ENCODE results near the gene EEF1AKMT4. TPM values are rescaled to one million over a fixed set of nuclear protein-coding genes. Genes with fewer than 3 reads are reported as not detected.
A peak's percentile ranks its signal among the peaks of the same experiment; 100 is the strongest.

The EEF1AKMT4 gene
- total and polyA plus RNA-seq, 2 of the 4 experiments (the other 2 are of a cell fraction): 2.9 to 3.6 TPM

DNA sequence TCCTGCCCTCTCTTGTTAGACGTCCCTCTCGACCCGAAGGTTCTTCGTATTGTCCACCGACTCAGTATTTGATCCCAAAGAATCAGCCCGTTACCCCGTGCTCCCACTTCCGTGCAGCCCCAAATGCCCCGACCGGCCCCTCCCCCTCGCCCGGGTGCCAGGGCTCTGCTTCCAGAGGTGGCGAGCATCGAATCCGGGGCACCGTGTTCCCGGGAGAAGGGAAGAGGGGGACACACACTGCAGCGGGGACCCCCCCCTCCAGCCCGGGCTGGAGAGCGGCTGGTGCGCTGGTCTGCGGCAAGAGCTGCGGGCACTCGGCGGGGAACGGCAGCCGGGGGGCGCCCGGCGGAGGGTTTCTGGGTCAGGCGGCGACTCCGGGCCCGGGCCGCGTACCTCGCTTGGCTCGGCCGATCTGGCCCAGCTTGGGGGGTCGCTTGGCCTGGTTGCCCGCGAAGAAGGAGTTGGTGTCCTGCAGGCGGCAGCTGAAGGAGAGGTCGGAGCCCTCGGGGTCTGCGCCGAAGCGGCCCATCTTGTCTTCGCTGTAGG is 11.3 kb downstream of the EEF1AKMT4 start:
- ATAC-seq (ENCODE audit: low read depth) (peak; percentile 2; the same call in 1 of the 2 replicates), DNase-seq (no peak)
- TF ChIP-seq, protein P1, sequence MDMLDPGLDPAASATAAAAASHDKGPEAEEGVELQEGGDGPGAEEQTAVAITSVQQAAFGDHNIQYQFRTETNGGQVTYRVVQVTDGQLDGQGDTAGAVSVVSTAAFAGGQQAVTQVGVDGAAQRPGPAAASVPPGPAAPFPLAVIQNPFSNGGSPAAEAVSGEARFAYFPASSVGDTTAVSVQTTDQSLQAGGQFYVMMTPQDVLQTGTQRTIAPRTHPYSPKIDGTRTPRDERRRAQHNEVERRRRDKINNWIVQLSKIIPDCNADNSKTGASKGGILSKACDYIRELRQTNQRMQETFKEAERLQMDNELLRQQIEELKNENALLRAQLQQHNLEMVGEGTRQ (IDR thresholded peaks at IDR 0.05; ENCODE audit: low read depth, low read length): no peak
- TF ChIP-seq POLR2A (IDR thresholded peaks at IDR 0.05; ENCODE audit: low read depth, low read length): no peak
- no peak for TF ChIP-seq SMC3 (IDR thresholded peaks at IDR 0.05; ENCODE audit: low read depth, low read length)
- TF ChIP-seq MAZ (IDR thresholded peaks at IDR 0.05; ENCODE audit: borderline replicate concordance, low read depth, low read length): no peak
- no peak for TF ChIP-seq FOS (IDR thresholded peaks at IDR 0.05; ENCODE audit: low read depth, low read length)
- TF ChIP-seq MXI1 (IDR thresholded peaks at IDR 0.05; ENCODE audit: borderline replicate concordance, low read depth, low read length): no peak
- no peak for TF ChIP-seq RCOR1 (IDR thresholded peaks at IDR 0.05; ENCODE audit: insufficient replicate concordance, low read length)
- no peak for TF ChIP-seq BHLHE40 (IDR thresholded peaks at IDR 0.05; ENCODE audit: low read depth, low read length)
- no peak for TF ChIP-seq MAFK (IDR thresholded peaks at IDR 0.05; ENCODE audit: low read depth, low read length)
- no peak for TF ChIP-seq RAD21 (IDR thresholded peaks at IDR 0.05; ENCODE audit: low read length)
- no peak for TF ChIP-seq RFX5 (IDR thresholded peaks at IDR 0.05; ENCODE audit: low read depth, low read length)
- no peak for TF ChIP-seq CEBPB (IDR thresholded peaks at IDR 0.05; ENCODE audit: low read depth, low read length)
- no peak for TF ChIP-seq CHD1 (IDR thresholded peaks at IDR 0.05; ENCODE audit: low read depth, low read length)
- TF ChIP-seq, protein P2, sequence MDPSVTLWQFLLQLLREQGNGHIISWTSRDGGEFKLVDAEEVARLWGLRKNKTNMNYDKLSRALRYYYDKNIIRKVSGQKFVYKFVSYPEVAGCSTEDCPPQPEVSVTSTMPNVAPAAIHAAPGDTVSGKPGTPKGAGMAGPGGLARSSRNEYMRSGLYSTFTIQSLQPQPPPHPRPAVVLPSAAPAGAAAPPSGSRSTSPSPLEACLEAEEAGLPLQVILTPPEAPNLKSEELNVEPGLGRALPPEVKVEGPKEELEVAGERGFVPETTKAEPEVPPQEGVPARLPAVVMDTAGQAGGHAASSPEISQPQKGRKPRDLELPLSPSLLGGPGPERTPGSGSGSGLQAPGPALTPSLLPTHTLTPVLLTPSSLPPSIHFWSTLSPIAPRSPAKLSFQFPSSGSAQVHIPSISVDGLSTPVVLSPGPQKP (IDR thresholded peaks at IDR 0.05; ENCODE audit: borderline replicate concordance, low read depth, low read length): no peak
- no peak for TF ChIP-seq NFE2L2 (IDR thresholded peaks at IDR 0.05; ENCODE audit: low read depth, low read length)
- 0 out of 2 replicates have a peak, but pooled peaks cover 2% of the 10 kb centered on the region for H3K36me3 ChIP-seq (ENCODE audit: control insufficient read depth, insufficient read depth, low read length)
- H3K27me3 ChIP-seq (ENCODE audit: control insufficient read depth, insufficient read depth, low read length): peaks cover 37% of the 10 kb centered on the region
- H3K4me1 ChIP-seq (ENCODE audit: control insufficient read depth, insufficient read depth, low read length): peaks cover 2% of the 10 kb centered on the region; the same call in 1 of the 2 replicates
- no peaks in the 10 kb centered on the region for H3K9me3 ChIP-seq (ENCODE audit: control insufficient read depth, insufficient read depth, low read length)
- H3K9ac ChIP-seq (ENCODE audit: low read depth, low read length): no peak overlapping the region
- H3K9me1 ChIP-seq (ENCODE audit: insufficient read depth, low read length): no peaks in the 10 kb centered on the region
- intact Hi-C loops (cut with micrococcal nuclease): no loop called here
- H4K20me1 ChIP-seq (ENCODE audit: insufficient read depth, low read length): peaks cover 8% of the 10 kb centered on the region
- dilution Hi-C loops (cut with HindIII; ENCODE audit: low sequenced_read_pairs, unreplicated experiment): no loop called here
- ChIA-PET CTCF (interaction anchor here (1.1 kb wide), 1 partner anchor 365 kb away, joined by 3 read pairs; no protein-coding TSS in a partner anchor), POLR2A (ENCODE audit: unreplicated experiment) (no interaction called here)
- 3% methylated on average over 27 of the region's 49 CpGs; no CpG with 5 or more reads in 1 of the 2 experiments for WGBS, 2 experiments (ENCODE audit: extremely low coverage in 2 of 2, insufficient read length in 1 of 2)
- BruUV-seq (replicated peaks): no TSS peak
- H3K4me3 ChIP-seq (ENCODE audit: insufficient read depth, low read depth, low read length): peak overlapping the region; percentile 55
- no peak overlapping the region for H2AK9ac ChIP-seq (replicated peaks; ENCODE audit: low read depth, low read length, poor library complexity)
- H2AFZ ChIP-seq (replicated peaks; ENCODE audit: low read length, poor library complexity): peak overlapping the region; percentile 84
- no peak overlapping the region for H2BK5ac ChIP-seq (ENCODE audit: low read depth, low read length, poor library complexity, severe bottlenecking)
- H2BK20ac ChIP-seq (ENCODE audit: low read depth, low read length): no peak overlapping the region
- no peak overlapping the region for H4K5ac ChIP-seq (ENCODE audit: low read depth, low read length)
- H3K79me1 ChIP-seq (ENCODE audit: low read depth in 1 of 2, low read length in 2 of 2): no peaks in the 10 kb centered on the region
- in situ Hi-C loops (cut with MboI; ENCODE audit: low sequenced_read_pairs): loop anchor here (25.0 kb wide), 1 partner anchor 798 kb away; no protein-coding TSS in a partner anchor
- no peak overlapping the region for H3K14ac ChIP-seq (replicated peaks; ENCODE audit: low read depth, low read length)
- H2AK5ac ChIP-seq (ENCODE audit: low read depth, low read length): no peak overlapping the region
- no peak overlapping the region for H2BK120ac ChIP-seq (ENCODE audit: low read depth, low read length)
- peak overlapping the region; percentile 72 for H3K4me2 ChIP-seq (ENCODE audit: low read depth, low read length)
- peak overlapping the region; percentile 82; the same call in 1 of the 2 replicates for H3K23ac ChIP-seq (ENCODE audit: low read depth, low read length)
- H3K4ac ChIP-seq (ENCODE audit: low read depth, low read length): no peak overlapping the region
- H4K8ac ChIP-seq (ENCODE audit: low read depth in 2 of 2, low read length in 2 of 2): no peak overlapping the region
- H3K27ac ChIP-seq (ENCODE audit: insufficient read depth, low read length): no peak overlapping the region; the same call in 1 of the 2 replicates
- no peak overlapping the region for H2BK15ac ChIP-seq (ENCODE audit: low read depth, low read length)
- H4K91ac ChIP-seq (ENCODE audit: insufficient read depth, low read depth, low read length): no peak overlapping the region
- H3K18ac ChIP-seq (ENCODE audit: low read depth, low read length): no peak overlapping the region
- no peak overlapping the region for H3K56ac ChIP-seq (ENCODE audit: extremely low read depth, insufficient read depth, low read length)

Data from IMR-90 (cell line).